Measurements from ENCODE around the gene IGHMBP2. TPM values are rescaled to one million over a fixed set of nuclear protein-coding genes. Genes with fewer than 3 reads are reported as not detected.
A peak's percentile ranks its signal among the peaks of the same experiment; 100 is the strongest.

Gene IGHMBP2
- total RNA-seq, 6 experiments from 2014 or later = 5.8 to 21.2 (median 11.5) TPM

DNA sequence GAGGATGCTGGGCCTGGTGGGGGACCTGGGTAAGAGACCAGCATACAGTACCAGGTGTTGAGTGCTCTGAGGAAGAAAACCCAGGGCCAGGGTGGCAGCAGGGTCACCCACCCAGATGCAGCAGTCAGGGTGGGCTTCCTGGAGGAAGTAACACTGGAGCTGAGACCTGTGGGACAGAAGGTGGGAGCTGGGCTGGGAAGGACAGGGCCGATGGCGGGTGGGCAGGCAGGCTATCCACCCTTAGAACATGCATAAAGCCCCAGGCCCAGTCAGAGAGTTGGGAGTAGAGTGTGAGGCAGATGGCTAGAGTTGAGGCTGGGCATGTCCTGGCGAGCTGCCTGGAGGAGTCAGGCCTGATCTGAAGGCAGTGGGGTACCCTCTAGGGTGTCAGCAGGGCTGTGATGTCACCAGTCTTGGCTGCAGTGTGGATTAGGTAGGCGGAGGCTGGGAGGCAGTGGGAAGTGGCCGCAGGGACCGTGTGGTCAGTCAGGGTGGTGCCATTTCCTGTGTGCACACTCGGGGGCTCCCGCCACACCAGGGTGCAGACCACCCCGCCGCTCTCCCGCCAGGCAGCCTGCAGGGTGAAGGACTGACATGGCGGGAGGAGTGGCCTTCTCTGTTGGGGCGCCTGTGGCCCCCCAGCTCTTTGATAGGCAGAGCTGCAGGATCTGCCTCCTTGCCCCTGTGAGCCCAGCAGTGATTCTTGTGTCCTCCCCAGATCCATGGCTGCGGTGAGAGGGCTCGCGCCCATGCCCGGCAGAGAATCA is 35.3 kb downstream of the IGHMBP2 start:
- ATAC-seq (no peak), DNase-seq (peak in 1 of 3 donors; percentile 31)
- H3K4me1 ChIP-seq = no peaks in the 10 kb centered on the region
- H3K36me3 ChIP-seq = peaks cover 0 to 35% (median 13%) of the 10 kb centered on the region in 4 donors
- WGBS (ENCODE audit: insufficient coverage, low coverage, low lambda C conversion rate, missing lambda C conversion rate) = 83% methylated on average over 1 of the region's 17 CpGs
- TF ChIP-seq CTCF (IDR thresholded peaks at IDR 0.05) = no peak
- no peak for TF ChIP-seq POLR2A (IDR thresholded peaks at IDR 0.05)
- H3K27ac ChIP-seq = no peak overlapping the region
- no peak overlapping the region for H3K4me3 ChIP-seq
- no peaks in the 10 kb centered on the region for H3K27me3 ChIP-seq
- intact Hi-C loops (cut with DNase I) = no loop called here
- H3K9me3 ChIP-seq = no peaks in the 10 kb centered on the region

DNA sequence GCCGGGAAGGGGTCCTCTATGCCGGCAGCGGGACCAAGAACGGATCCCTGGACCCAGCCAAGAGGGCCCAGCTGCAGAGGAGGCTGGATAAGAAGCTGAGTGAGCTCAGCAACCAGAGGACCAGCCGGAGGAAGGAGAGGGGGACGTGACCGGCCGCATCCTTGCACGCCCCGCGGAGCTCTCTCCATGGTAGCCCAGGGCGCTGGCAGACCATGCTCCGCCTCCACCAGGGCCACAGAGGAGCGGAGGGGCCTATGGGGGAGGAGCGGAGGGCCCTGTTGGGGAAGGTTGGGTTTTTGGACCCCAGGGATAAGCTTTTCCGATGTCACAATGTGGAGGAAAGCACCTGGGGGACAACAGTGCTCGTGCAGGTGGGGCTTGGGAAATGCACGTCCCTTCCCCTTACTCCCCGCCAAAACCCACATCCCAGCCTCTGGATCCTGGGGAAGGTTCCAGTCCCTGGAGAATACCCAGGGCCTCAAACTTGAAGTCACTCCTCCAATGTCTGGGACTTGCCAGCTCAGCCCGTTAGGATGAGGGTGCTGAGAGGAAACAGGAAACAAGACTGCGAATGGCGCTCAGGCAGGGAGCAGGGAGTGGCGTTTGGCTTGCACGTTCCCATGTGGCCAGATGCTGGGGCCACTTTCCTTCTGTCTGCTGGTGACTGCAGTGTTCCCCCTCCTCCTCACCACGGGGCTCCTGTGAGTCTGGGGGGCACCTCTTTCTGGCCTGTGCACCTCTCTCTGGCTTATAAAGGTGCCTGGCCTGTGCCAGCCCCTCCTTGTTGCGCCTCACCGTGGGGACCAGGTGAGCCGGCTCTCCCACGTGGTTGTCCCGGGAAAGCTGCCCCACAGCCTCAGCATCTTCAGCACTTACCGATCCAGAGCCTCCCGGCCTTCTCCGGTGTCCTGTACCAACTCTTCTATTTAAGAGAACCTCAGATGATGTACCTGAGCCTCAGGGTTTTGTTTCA is 36.2 kb downstream of the IGHMBP2 start:
- Histone ChIP-seq H3K4me3 (no peak overlapping the region), H3K9me3 (no peaks in the 10 kb centered on the region), H3K27me3 (no peaks in the 10 kb centered on the region), H3K36me3 (peaks cover 0 to 31% (median 13%) of the 10 kb centered on the region in 4 donors), H3K27ac (no peak overlapping the region), H3K4me1 (no peaks in the 10 kb centered on the region)
- intact Hi-C loops (cut with DNase I) = no loop called here
- WGBS (ENCODE audit: insufficient coverage, low coverage, low lambda C conversion rate, missing lambda C conversion rate) = 69% methylated on average over 5 of the region's 33 CpGs
- ATAC-seq (no peak), DNase-seq (peak in 1 of 3 donors; percentile 24)
- no peak for TF ChIP-seq POLR2A (IDR thresholded peaks at IDR 0.05)
- TF ChIP-seq CTCF (IDR thresholded peaks at IDR 0.05) = no peak

DNA sequence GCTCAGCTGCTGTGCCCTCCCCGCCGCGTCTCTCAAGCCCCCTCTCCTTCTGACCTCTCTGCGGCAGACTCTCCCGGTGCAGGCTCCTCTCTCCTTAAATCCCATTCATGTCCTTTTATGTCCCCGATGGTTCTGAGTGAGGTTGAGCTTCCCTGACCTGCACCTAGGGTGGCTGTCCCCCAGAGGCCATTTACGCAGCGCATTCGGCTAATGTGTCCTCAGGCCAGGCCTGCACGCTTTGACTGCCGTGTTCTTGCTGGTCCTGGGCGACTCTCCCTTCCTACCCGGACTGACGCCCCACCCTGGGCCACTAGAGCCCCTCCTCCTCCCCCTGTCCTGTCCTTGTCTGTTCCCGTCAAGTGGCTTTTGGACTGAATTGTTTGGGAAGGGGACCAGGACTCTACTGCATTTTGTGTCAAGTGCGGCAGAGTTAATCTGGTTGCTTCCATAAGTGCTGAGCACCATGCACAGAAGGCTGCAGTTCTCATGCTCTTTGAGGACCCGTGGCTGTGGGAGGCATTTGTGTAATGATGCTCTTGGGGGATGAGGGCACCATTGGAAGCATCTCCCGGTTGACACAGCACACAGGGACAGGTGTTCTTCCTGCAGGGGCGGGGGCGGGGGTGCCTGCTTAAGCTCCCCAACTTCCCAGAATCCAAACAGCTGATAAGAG is 37.1 kb downstream of the IGHMBP2 start:
- Histone ChIP-seq H3K9me3 (no peaks in the 10 kb centered on the region), H3K27ac (no peak overlapping the region), H3K4me3 (no peak overlapping the region), H3K36me3 (peaks cover 0 to 28% (median 13%) of the 10 kb centered on the region in 4 donors), H3K4me1 (no peaks in the 10 kb centered on the region), H3K27me3 (no peaks in the 10 kb centered on the region)
- DNase-seq (no peak), ATAC-seq (no peak)
- 88% methylated on average over 4 of the region's 20 CpGs for WGBS (ENCODE audit: insufficient coverage, low coverage, low lambda C conversion rate, missing lambda C conversion rate)
- no peak for TF ChIP-seq CTCF (IDR thresholded peaks at IDR 0.05)
- TF ChIP-seq POLR2A (IDR thresholded peaks at IDR 0.05) = no peak
- intact Hi-C loops (cut with DNase I) = no loop called here

DNA sequence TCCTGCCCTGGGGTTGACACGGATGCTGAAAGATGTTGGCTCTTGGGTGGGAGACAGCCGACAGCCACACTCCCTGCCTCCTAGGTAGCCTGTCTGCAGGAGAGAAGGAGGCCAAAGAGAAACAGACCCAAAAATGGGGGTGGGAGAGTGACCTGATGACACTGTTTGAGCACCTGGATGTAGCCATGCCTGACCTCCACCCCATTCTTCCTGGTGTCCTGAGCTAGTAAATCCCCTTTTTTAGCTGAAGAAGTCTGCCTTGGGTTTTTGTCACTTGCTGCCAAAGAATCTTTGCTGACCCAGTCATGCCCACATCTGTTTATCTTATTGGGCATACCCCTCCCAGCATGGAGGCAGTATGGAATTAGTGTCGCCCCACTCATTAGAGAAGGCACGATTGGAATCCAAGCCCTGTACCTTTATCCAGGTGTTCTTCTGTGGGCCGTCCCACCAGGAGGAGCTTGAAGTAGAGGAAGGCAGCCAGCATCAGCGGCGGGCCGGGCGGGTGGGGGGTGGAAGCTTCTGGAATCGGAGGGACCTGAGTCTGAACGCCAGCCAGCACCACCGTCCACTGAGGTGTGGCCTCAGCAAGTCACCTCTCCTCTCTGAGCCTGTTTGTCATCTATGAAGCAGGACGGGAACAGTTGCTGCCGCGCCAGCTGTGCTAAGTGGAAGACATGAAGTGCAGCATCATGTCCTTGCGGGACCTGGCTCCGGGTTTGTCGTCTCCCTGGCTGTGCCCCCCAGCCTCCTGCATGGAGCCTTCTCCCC is 37.8 kb downstream of the IGHMBP2 start:
- TF ChIP-seq CTCF (IDR thresholded peaks at IDR 0.05) (no peak), POLR2A (IDR thresholded peaks at IDR 0.05) (no peak)
- Histone ChIP-seq H3K4me1 (no peaks in the 10 kb centered on the region), H3K27me3 (no peaks in the 10 kb centered on the region), H3K9me3 (no peaks in the 10 kb centered on the region), H3K36me3 (peaks cover 0 to 21% (median 9%) of the 10 kb centered on the region in 4 donors), H3K27ac (no peak overlapping the region), H3K4me3 (no peak overlapping the region)
- intact Hi-C loops (cut with DNase I) = no loop called here
- 86% methylated on average over 12 of the region's 18 CpGs for WGBS (ENCODE audit: insufficient coverage, low coverage, low lambda C conversion rate, missing lambda C conversion rate)
- ATAC-seq = no peak
- no peak for DNase-seq
